Fibroblast of lung (primary cell): ENCODE measurements around the gene SLC27A3.

Source experiments
- EZH2 ChIP-seq: IDR thresholded peaks from 2 replicates; pipeline ENCODE4 v1.5.1; 2012; ENCODE audit warnings: low read length, control low read depth, mild to moderate bottlenecking; ENCODE audit errors: missing control alignments
- TF ChIP-seq, protein P1 (sequence below), 2 donors: IDR thresholded peaks in 1 of 2; conservative IDR thresholded peaks in 1 of 2; 1 replicate in 1 of 2; 2 replicates in 1 of 2; pipeline ENCODE4 v1.5.1; 2011 to 2012; ENCODE audit warnings: low read length in 2 of 2, control low read depth in 1 of 2, inconsistent platforms in 1 of 2, low read depth in 1 of 2, mild to moderate bottlenecking in 1 of 2

DNA sequence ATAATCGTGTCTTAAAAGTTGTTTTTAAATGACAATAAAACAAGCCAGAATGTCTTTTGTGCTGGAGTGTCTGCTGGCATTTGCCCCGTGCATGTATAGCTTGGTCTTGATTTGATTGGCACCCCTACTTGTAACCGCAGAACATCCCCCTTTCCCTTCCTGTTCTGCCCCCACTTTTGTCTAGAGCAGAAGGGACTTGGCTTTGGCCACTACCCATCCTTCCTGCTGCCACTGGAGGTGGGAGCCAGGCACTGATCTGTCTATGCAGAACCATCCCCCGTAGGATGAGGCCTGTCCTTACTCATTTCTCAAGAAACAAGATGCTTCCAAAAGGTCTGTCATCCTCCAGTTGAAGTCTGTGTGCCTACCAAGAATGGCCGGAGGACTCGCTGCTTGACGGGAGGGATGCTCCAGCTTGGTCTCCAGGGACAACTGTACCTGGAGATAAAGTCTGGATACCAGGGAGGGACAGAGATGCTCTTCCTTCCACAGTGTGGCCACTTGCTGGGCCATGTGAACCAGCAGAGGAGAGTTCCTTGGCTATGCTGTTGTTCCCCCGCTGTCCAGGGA is 1.1 kb upstream of the SLC27A3 start:
- TF ChIP-seq, protein P1, sequence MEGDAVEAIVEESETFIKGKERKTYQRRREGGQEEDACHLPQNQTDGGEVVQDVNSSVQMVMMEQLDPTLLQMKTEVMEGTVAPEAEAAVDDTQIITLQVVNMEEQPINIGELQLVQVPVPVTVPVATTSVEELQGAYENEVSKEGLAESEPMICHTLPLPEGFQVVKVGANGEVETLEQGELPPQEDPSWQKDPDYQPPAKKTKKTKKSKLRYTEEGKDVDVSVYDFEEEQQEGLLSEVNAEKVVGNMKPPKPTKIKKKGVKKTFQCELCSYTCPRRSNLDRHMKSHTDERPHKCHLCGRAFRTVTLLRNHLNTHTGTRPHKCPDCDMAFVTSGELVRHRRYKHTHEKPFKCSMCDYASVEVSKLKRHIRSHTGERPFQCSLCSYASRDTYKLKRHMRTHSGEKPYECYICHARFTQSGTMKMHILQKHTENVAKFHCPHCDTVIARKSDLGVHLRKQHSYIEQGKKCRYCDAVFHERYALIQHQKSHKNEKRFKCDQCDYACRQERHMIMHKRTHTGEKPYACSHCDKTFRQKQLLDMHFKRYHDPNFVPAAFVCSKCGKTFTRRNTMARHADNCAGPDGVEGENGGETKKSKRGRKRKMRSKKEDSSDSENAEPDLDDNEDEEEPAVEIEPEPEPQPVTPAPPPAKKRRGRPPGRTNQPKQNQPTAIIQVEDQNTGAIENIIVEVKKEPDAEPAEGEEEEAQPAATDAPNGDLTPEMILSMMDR (conservative IDR thresholded peaks at IDR 0.05 in 1 of 2, IDR thresholded peaks at IDR 0.05 in 1 of 2; ENCODE audit: low read depth in 1 of 2, low read length in 2 of 2) = no peak
- TF ChIP-seq EZH2 = no peak
